LNCAP (cell line): ENCODE data around the gene NRGN.

Source experiments
- CTCF ChIP-seq: fragments of 450-650 bp; IDR thresholded peaks from 2 replicates; pipeline ENCODE4 v1.5.1; 2017; ENCODE audit warnings: mild to moderate bottlenecking

NRGN gene

GRCh38 chr11:124728134-124728533 is 11.6 kb upstream of the NRGN start:
- TF ChIP-seq CTCF: no peak

GRCh38 chr11:124729571-124729970 is 10.2 kb upstream of the NRGN start:
- TF ChIP-seq CTCF: no peak

GRCh38 chr11:124732230-124732629 is 7.5 kb upstream of the NRGN start:
- TF ChIP-seq CTCF: no peak

GRCh38 chr11:124736736-124737135 is 3.0 kb upstream of the NRGN start:
- no peak for TF ChIP-seq CTCF

GRCh38 chr11:124737638-124738305 is 2.0 kb upstream of the NRGN start:
- TF ChIP-seq CTCF: no peak

GRCh38 chr11:124738713-124739478 is 846 bp upstream of the NRGN start:
- no peak for TF ChIP-seq CTCF

GRCh38 chr11:124740277-124740882 is 638 bp downstream of the NRGN start:
- TF ChIP-seq CTCF: peak; percentile 34; the same call in 1 of the 2 replicates
